Naive B cell (primary cell): ENCODE results near the gene PARVG. TPM values are rescaled to one million over a fixed set of nuclear protein-coding genes. Genes with fewer than 3 reads are reported as not detected.

Source experiments
- ATAC-seq, 2 donors: fragments of 150-1000 bp; cut with Tn5 transposase; 2 replicates each; pipeline ENCODE4 v1.10.0; 2021; ENCODE audit warnings: low read depth in 2 of 2, mild to moderate bottlenecking in 2 of 2, moderate library complexity in 2 of 2
- DNase-seq: peaks from one replicate; pipeline ENCODE4 v3.0.0; 2022
- H3K27ac Mint-ChIP-seq, 6 donors: one replicate each; pipeline ENCODE4 v1.8.0; 2020 to 2022; ENCODE audit warnings: mild to moderate bottlenecking in 6 of 6, mixed read lengths in 6 of 6, moderate library complexity in 5 of 6, inconsistent platforms in 2 of 6
- H3K27me3 Mint-ChIP-seq, 3 donors: one replicate each; pipeline ENCODE4 v1.8.0; 2021 to 2022; ENCODE audit warnings: mixed read lengths in 3 of 3, mild to moderate bottlenecking in 1 of 3
- H3K36me3 Mint-ChIP-seq, 2 donors: one replicate each; pipeline ENCODE4 v1.8.0; 2020 to 2022; ENCODE audit warnings: mixed read lengths in 2 of 2, inconsistent platforms in 1 of 2, mild to moderate bottlenecking in 1 of 2
- H3K4me1 Mint-ChIP-seq, 3 donors: one replicate each; pipeline ENCODE4 v1.8.0; 2020 to 2022; ENCODE audit warnings: mixed read lengths in 3 of 3, inconsistent platforms in 1 of 3, mild to moderate bottlenecking in 1 of 3, moderate library complexity in 1 of 3
- H3K4me3 Mint-ChIP-seq, 8 donors: one replicate each; pipeline ENCODE4 v1.8.0; 2020 to 2022; ENCODE audit warnings: mild to moderate bottlenecking in 8 of 8, mixed read lengths in 8 of 8, moderate library complexity in 8 of 8, inconsistent platforms in 2 of 8
- H3K9me3 Mint-ChIP-seq, 7 donors: one replicate each; pipeline ENCODE4 v1.8.0; 2020 to 2022; ENCODE audit warnings: mixed read lengths in 7 of 7, mild to moderate bottlenecking in 5 of 7, inconsistent platforms in 2 of 7, moderate library complexity in 1 of 7
- polyA plus RNA-seq, 6 donors: library from polyadenylated mRNA; unstranded; fragments of 300-500 nt; fragmentation: Illumina TruSeq; gene quantifications; one replicate each; pipeline ENCODE4 v1.2.3, GENCODE V29; 2021; ENCODE audit warnings: low read depth in 6 of 6

The PARVG gene
- polyA plus RNA-seq, 6 donors from 2014 or later: 106 to 151 (median 143) TPM

DNA sequence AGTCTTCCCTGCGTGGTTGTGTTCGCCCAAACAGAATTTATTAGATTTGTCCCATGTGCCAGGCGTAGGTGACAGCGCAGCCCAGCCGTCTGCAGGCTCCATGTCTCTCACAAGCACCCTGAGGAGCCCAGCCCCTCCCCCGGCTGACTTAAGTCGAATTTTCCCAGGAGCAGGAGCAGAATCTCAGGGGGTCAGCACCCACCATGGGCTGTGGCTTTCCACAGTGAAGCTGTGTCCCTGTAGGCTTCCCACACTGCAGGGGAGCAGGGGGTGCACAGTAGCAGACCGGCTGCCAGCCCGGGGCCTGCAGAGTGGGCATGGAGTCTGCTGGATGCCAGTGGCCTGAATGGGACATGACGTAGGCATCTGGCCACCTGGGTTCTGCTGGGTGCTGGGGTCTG is 16.0 kb downstream of the PARVG start:
- Mint-ChIP-seq H3K4me1 (peaks cover 33 to 58% (median 40%) of the 10 kb centered on the region in 3 donors), H3K27me3 (no peaks in the 10 kb centered on the region), H3K36me3 (peaks cover 25 to 48% of the 10 kb centered on the region in 2 donors), H3K27ac (no peak overlapping the region), H3K9me3 (no peaks in the 10 kb centered on the region), H3K4me3 (no peak overlapping the region)
- DNase-seq (no peak), ATAC-seq (no peak)

- Mint-ChIP-seq H3K4me1 (peaks cover 31 to 58% (median 42%) of the 10 kb centered on the region in 3 donors), H3K27ac (no peak overlapping the region), H3K27me3 (no peaks in the 10 kb centered on the region), H3K4me3 (no peak overlapping the region), H3K36me3 (peaks cover 25 to 53% of the 10 kb centered on the region in 2 donors), H3K9me3 (no peaks in the 10 kb centered on the region)
- ATAC-seq: no peak
- no peak for DNase-seq
Observed at GRCh38 chr22:44197271-44197670, 16.5 kb downstream of the PARVG start.

DNA sequence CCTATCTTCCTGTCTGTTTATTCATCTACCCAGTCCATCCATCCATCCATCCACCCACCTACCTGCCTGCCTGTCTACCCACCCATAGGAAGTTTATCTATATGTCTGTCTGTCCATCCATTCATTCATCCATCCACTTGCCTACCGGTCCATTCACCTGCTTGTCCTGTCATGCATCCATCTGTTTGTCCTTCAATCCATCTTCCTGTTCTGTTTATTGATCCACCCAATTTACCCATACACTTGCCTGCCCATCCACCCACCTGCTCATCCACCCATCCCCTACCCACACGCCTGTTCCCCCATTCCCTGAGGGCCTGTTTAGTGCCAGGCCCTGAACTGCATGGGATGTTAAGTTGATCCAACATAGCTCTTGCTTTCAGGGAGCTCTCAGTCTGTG is 18.4 kb downstream of the PARVG start:
- Mint-ChIP-seq H3K4me3 (peak overlapping the region in 2 of 8 donors; percentile 24 to 76), H3K27me3 (no peaks in the 10 kb centered on the region), H3K27ac (peak overlapping the region in 2 of 6 donors; percentile 49 to 90), H3K4me1 (peaks cover 31 to 45% (median 32%) of the 10 kb centered on the region in 3 donors), H3K9me3 (no peaks in the 10 kb centered on the region), H3K36me3 (peaks cover 33 to 48% of the 10 kb centered on the region in 2 donors)
- DNase-seq (no peak), ATAC-seq (no peak)

DNA sequence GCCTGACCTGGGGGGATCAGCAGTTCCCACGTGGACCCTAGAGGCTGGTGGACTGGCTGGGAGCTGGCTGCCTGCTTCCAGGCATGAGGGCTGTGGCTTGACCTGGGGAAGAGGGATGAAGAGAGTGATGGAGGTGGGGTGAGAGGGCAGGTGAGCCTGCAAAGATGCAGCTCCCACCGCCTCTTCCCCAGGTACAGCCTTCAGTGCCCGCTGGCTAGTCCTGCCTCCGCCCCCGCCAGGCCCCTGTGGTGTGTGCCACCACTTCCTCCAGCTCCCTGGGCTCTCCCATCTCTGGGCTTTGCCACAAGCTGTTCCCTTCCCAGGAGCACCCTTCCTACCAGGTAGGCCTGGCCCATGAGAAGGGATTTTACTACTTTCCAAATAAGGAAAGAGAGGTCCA is 19.1 kb downstream of the PARVG start:
- Mint-ChIP-seq H3K27ac (peak overlapping the region in 2 of 6 donors; percentile 73 to 79), H3K9me3 (no peaks in the 10 kb centered on the region), H3K27me3 (no peaks in the 10 kb centered on the region), H3K36me3 (peaks cover 29 to 41% of the 10 kb centered on the region in 2 donors), H3K4me3 (no peak overlapping the region), H3K4me1 (peaks cover 31 to 45% (median 32%) of the 10 kb centered on the region in 3 donors)
- DNase-seq (no peak), ATAC-seq (no peak)

GRCh38 chr22:44200451-44200850 is 19.7 kb downstream of the PARVG start:
- peaks cover 29 to 37% of the 10 kb centered on the region in 2 donors for H3K36me3 Mint-ChIP-seq
- H3K27me3 Mint-ChIP-seq: no peaks in the 10 kb centered on the region
- H3K4me3 Mint-ChIP-seq: no peak overlapping the region
- no peak for DNase-seq
- peaks cover 33 to 45% (median 34%) of the 10 kb centered on the region in 3 donors for H3K4me1 Mint-ChIP-seq
- no peak overlapping the region for H3K27ac Mint-ChIP-seq
- H3K9me3 Mint-ChIP-seq: no peaks in the 10 kb centered on the region
- no peak for ATAC-seq

GRCh38 chr22:44200855-44201550 is 20.3 kb downstream of the PARVG start:
- DNase-seq: no peak
- Mint-ChIP-seq H3K27ac (peak overlapping the region in 2 of 6 donors; percentile 72 to 76), H3K4me3 (no peak overlapping the region), H3K9me3 (no peaks in the 10 kb centered on the region), H3K36me3 (peaks cover 29 to 37% of the 10 kb centered on the region in 2 donors), H3K4me1 (peaks cover 36 to 47% (median 39%) of the 10 kb centered on the region in 3 donors), H3K27me3 (no peaks in the 10 kb centered on the region)
- no peak for ATAC-seq

DNA sequence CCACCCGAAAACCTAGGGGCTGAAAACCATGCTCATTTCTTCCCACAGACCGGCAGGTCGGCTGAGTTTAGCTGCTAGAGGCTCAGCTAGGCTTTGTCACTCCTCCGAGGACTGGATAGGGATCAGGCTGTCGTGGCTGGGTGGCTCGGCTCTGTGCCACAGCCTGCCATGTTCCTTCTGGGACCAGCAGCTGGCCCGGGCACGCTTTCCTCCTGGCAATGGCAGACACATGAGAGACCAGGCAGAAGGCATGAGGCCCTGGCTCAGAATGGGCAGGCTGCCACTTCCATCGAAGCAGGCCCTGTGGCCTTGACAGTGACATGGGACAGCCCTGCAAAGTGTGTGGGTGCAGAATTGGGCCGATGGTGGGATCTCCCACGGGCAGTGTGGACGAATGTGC is 20.9 kb downstream of the PARVG start:
- no peak for DNase-seq
- peaks cover 36 to 50% (median 43%) of the 10 kb centered on the region in 3 donors for H3K4me1 Mint-ChIP-seq
- no peaks in the 10 kb centered on the region for H3K27me3 Mint-ChIP-seq
- H3K27ac Mint-ChIP-seq: peak overlapping the region in 2 of 6 donors; percentile 37 to 56
- peaks cover 29 to 37% of the 10 kb centered on the region in 2 donors for H3K36me3 Mint-ChIP-seq
- H3K4me3 Mint-ChIP-seq: no peak overlapping the region
- H3K9me3 Mint-ChIP-seq: no peaks in the 10 kb centered on the region
- no peak for ATAC-seq

GRCh38 chr22:44202261-44202789 is 21.6 kb downstream of the PARVG start:
- ATAC-seq (no peak), DNase-seq (no peak)
- Mint-ChIP-seq H3K4me3 (no peak overlapping the region), H3K27me3 (no peaks in the 10 kb centered on the region), H3K4me1 (peaks cover 40 to 54% (median 45%) of the 10 kb centered on the region in 3 donors), H3K36me3 (peaks cover 29 to 37% of the 10 kb centered on the region in 2 donors), H3K9me3 (no peaks in the 10 kb centered on the region), H3K27ac (peak overlapping the region in 2 of 6 donors; percentile 37 to 76)

- H3K9me3 Mint-ChIP-seq: no peaks in the 10 kb centered on the region
- H3K27me3 Mint-ChIP-seq: no peaks in the 10 kb centered on the region
- peak overlapping the region in 1 of 6 donors; percentile 48 for H3K27ac Mint-ChIP-seq
- peak overlapping the region in 1 of 8 donors; percentile 57 for H3K4me3 Mint-ChIP-seq
- peaks cover 47 to 60% (median 53%) of the 10 kb centered on the region in 3 donors for H3K4me1 Mint-ChIP-seq
- DNase-seq (no peak), ATAC-seq (no peak)
- peaks cover 26 to 33% of the 10 kb centered on the region in 2 donors for H3K36me3 Mint-ChIP-seq
Observed at GRCh38 chr22:44203203-44203602, 22.5 kb downstream of the PARVG start.

- Mint-ChIP-seq H3K4me1 (peaks cover 48 to 62% (median 59%) of the 10 kb centered on the region in 3 donors), H3K27me3 (no peaks in the 10 kb centered on the region), H3K9me3 (peaks cover 5 to 11% (median 6%) of the 10 kb centered on the region in 7 donors), H3K4me3 (peak overlapping the region in 7 of 8 donors; percentile 21 to 84 (median 68)), H3K27ac (peak overlapping the region in 5 of 6 donors; percentile 70 to 93 (median 76)), H3K36me3 (peaks cover 13 to 24% of the 10 kb centered on the region in 2 donors)
- DNase-seq (peak; percentile 46), ATAC-seq (peak; percentile 92 to 95)
Observed at GRCh38 chr22:44204739-44205515, 24.2 kb downstream of the PARVG start.

- Mint-ChIP-seq H3K27me3 (no peaks in the 10 kb centered on the region), H3K4me3 (peak overlapping the region in 5 of 8 donors; percentile 2 to 73 (median 55)), H3K4me1 (peaks cover 48 to 65% (median 62%) of the 10 kb centered on the region in 3 donors), H3K36me3 (peaks cover 13 to 29% of the 10 kb centered on the region in 2 donors), H3K9me3 (peaks cover 5 to 14% (median 9%) of the 10 kb centered on the region in 7 donors), H3K27ac (peak overlapping the region in 3 of 6 donors; percentile 24 to 87 (median 73))
- ATAC-seq (no peak), DNase-seq (no peak)
Observed at GRCh38 chr22:44205516-44206329, 25.0 kb downstream of the PARVG start.

DNA sequence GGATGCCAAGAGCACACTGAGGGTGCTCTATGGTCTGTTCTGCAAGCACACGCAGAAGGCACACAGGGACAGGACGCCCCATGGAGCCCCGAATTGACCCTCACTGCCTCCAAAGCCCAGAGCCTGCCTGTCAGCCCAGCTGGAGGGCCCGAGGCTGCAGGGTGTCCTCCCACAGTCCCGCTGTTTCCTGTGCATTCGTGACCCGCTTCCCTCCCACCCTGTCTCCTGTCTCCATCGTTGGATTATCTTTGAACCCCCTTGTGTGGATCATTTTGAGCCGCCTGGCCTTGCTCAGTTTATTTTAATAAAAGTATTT is 25.6 kb downstream of the PARVG start:
- Mint-ChIP-seq H3K27me3 (no peaks in the 10 kb centered on the region), H3K4me1 (peaks cover 48 to 67% (median 65%) of the 10 kb centered on the region in 3 donors), H3K4me3 (peak overlapping the region in 1 of 8 donors; percentile 20), H3K27ac (peak overlapping the region in 1 of 6 donors; percentile 87), H3K9me3 (peaks cover 5 to 14% (median 9%) of the 10 kb centered on the region in 7 donors), H3K36me3 (peaks cover 13 to 34% of the 10 kb centered on the region in 2 donors)
- ATAC-seq (no peak), DNase-seq (no peak)

DNA sequence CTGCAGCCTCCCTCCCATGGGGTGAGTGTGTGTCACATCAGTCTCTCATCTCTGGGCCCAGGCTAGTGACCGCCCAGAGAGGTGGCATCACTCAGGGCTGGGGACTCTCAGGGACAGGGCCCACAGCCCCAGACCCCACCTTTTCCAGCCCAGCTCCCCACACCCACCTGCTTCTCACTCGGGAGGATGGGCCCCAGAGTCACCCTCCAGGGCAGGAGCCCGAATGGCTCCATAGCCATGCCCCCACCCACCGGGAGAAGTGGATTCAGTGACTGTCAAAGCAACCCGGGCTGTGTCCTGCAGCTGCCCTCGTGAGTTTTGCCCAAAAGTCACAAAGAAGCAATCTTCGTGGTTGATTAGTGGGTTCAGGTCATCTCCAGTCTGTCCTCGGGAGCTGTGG is 26.0 kb downstream of the PARVG start:
- no peak for DNase-seq
- peaks cover 13 to 37% of the 10 kb centered on the region in 2 donors for H3K36me3 Mint-ChIP-seq
- H3K9me3 Mint-ChIP-seq: peaks cover 5 to 16% (median 10%) of the 10 kb centered on the region in 7 donors
- no peaks in the 10 kb centered on the region for H3K27me3 Mint-ChIP-seq
- peak overlapping the region in 4 of 6 donors; percentile 59 to 89 (median 66) for H3K27ac Mint-ChIP-seq
- peaks cover 52 to 71% (median 64%) of the 10 kb centered on the region in 3 donors for H3K4me1 Mint-ChIP-seq
- ATAC-seq: no peak
- peak overlapping the region in 2 of 8 donors; percentile 15 to 25 for H3K4me3 Mint-ChIP-seq
